GM21381 (cell line): ENCODE measurements around the gene TRPM3.
A peak's percentile ranks its signal among the peaks of the same experiment; 100 is the strongest.

Experiments used
- ATAC-seq: cut with Tn5 transposase; IDR thresholded peaks from one replicate; pipeline ENCODE4 v1.9.1; 2021; ENCODE audit warnings: mild to moderate bottlenecking, moderate library complexity; ENCODE audit not compliant: unreplicated experiment

TRPM3 gene

GRCh38 chr9:70498866-70499265 lies 622.6 kb downstream of the TRPM3 start:
- ATAC-seq, result no peak

- no peak for ATAC-seq
Observed at GRCh38 chr9:70496244-70496643, 625.2 kb downstream of the TRPM3 start.

- ATAC-seq, result no peak
Observed at GRCh38 chr9:70495514-70495913, 625.9 kb downstream of the TRPM3 start.

- no peak for ATAC-seq
Observed at GRCh38 chr9:70494221-70494620, 627.2 kb downstream of the TRPM3 start.

GRCh38 chr9:70493029-70493428 lies 628.4 kb downstream of the TRPM3 start:
- no peak for ATAC-seq

- ATAC-seq, result no peak
Observed at GRCh38 chr9:70492319-70492777, 629.1 kb downstream of the TRPM3 start.

- ATAC-seq, result no peak
Observed at GRCh38 chr9:70491426-70492318, 629.7 kb downstream of the TRPM3 start.

GRCh38 chr9:70490478-70490877 lies 630.9 kb downstream of the TRPM3 start:
- no peak for ATAC-seq

- no peak for ATAC-seq
Observed at GRCh38 chr9:70488793-70489105, 632.7 kb downstream of the TRPM3 start.

GRCh38 chr9:70488098-70488792 lies 633.2 kb downstream of the TRPM3 start:
- no peak for ATAC-seq

- no peak for ATAC-seq
Observed at GRCh38 chr9:70486127-70486526, 635.3 kb downstream of the TRPM3 start.

- no peak for ATAC-seq
Observed at GRCh38 chr9:70485273-70485858, 636.1 kb downstream of the TRPM3 start.

GRCh38 chr9:70484232-70485130 lies 636.9 kb downstream of the TRPM3 start:
- ATAC-seq, result peak; percentile 64

- no peak for ATAC-seq
Observed at GRCh38 chr9:70481471-70481870, 640.0 kb downstream of the TRPM3 start.

- ATAC-seq, result no peak
Observed at GRCh38 chr9:70480405-70480980, 640.9 kb downstream of the TRPM3 start.

GRCh38 chr9:70479880-70480291 lies 641.5 kb downstream of the TRPM3 start:
- ATAC-seq, result no peak
